Activated naive CD8-positive, alpha-beta T cell treated with anti-CD3 and anti-CD28 coated beads, Interleukin-2, amount 10 ng/mL, durations not matched to agents 7 days and 5 days (primary cell): Measurements from ENCODE around the gene RAPGEF5. TPM values are rescaled to one million over a fixed set of nuclear protein-coding genes. Genes with fewer than 3 reads are reported as not detected.

Source experiments
- ATAC-seq: fragments of 150-1000 bp; cut with Tn5 transposase; one replicate; pipeline ENCODE4 v1.10.0; 2021; ENCODE audit warnings: low read depth, moderate library complexity
- POLR2A ChIA-PET: fragments of 350-600 bp; sonication (Branson Sonifier 250); formaldehyde crosslinking; loops from one replicate; lab custom pipeline; 2021; ENCODE audit warnings: antibody characterized with exemption; lab: Charles Lee
- DNase-seq: peaks from one replicate; pipeline ENCODE4 v3.0.0; 2021
- H3K27ac Mint-ChIP-seq: one replicate; pipeline ENCODE4 v1.8.0; 2022; ENCODE audit warnings: mild to moderate bottlenecking, mixed read lengths
- H3K27me3 Mint-ChIP-seq: one replicate; pipeline ENCODE4 v1.8.0; 2022; ENCODE audit warnings: mild to moderate bottlenecking, moderate library complexity, mixed read lengths
- H3K36me3 Mint-ChIP-seq: one replicate; pipeline ENCODE4 v1.8.0; 2021; ENCODE audit warnings: mild to moderate bottlenecking, mixed read lengths
- H3K4me1 Mint-ChIP-seq: one replicate; pipeline ENCODE4 v1.8.0; 2021; ENCODE audit warnings: mixed read lengths
- H3K4me3 Mint-ChIP-seq: one replicate; pipeline ENCODE4 v1.8.0; 2022; ENCODE audit warnings: mild to moderate bottlenecking, moderate library complexity, mixed read lengths
- H3K9me3 Mint-ChIP-seq: one replicate; pipeline ENCODE4 v1.8.0; 2021; ENCODE audit warnings: mixed read lengths
- total RNA-seq, 2 experiments: library from RNA; stranded (reverse); gene quantifications; one replicate each; pipeline ENCODE4 v1.2.3, GENCODE V29; 2021

Gene RAPGEF5
- total RNA-seq, 2 experiments from 2014 or later, result 0.34 to 0.72 TPM

DNA sequence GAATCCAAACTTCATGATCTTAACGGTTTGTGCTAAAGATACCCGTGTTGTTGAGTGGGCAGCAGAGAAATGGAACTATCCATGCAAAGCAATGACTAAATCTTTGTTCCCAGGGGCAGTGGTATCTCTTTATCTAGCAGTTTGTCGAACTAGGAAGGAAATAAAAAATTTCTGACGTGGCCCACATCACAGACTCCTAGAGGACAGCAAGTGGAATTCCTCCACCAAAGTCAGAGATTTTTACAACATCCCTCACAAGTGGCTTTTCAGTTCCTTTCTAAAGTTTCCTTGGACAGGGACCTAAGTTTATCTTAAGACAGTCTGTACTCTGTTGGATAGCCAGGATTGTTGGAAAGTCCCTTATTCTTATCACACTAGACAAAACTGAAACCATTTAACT lies 136.0 kb downstream of the RAPGEF5 start:
- DNase-seq, result no peak
- no peaks in the 10 kb centered on the region for H3K36me3 Mint-ChIP-seq
- POLR2A ChIA-PET, result no interaction called here
- H3K9me3 Mint-ChIP-seq, result no peaks in the 10 kb centered on the region
- H3K27me3 Mint-ChIP-seq, result peaks cover 12% of the 10 kb centered on the region
- ATAC-seq, result no peak
- H3K4me1 Mint-ChIP-seq, result no peaks in the 10 kb centered on the region
- H3K27ac Mint-ChIP-seq, result no peak overlapping the region
- H3K4me3 Mint-ChIP-seq, result no peak overlapping the region

DNA sequence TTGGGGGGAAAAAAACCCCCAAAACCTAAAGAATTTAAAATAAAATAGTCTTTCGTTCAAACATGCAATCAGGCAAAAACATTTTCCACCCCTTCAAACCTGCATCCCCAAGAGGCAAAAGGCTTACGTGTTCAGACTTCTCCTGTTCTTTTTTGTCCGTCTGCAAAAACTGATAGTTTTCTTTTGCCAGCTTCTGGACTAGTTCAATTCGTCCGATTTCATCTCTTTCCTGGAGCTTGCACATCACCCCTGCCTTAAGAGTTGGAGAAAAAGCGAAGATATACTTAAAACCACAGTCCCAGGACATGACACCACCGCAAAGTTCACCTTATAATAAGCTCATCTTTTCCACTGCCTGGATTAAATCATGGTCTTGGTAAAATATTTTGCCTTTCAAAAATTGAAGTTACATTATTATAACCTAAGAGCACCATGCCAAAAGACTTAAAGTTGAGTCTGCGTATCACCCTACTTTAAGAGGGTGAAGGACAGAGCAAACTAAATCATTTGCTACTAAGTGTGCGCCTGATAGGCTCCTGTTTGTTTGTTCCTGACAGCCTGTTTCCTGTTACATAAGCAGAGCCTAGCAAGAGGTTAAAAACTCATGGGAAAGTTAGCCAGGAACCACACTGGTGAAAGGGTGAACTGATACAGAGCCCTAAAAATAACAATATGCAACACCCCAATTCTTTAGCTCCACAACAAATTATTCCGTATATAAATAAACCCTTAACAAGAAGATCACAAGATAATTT lies 137.0 kb downstream of the RAPGEF5 start:
- H3K4me3 Mint-ChIP-seq, result no peak overlapping the region
- no peaks in the 10 kb centered on the region for H3K9me3 Mint-ChIP-seq
- POLR2A ChIA-PET, result no interaction called here
- peaks cover 16% of the 10 kb centered on the region for H3K27me3 Mint-ChIP-seq
- DNase-seq, result no peak
- no peak for ATAC-seq
- H3K4me1 Mint-ChIP-seq, result no peaks in the 10 kb centered on the region
- H3K36me3 Mint-ChIP-seq, result no peaks in the 10 kb centered on the region
- H3K27ac Mint-ChIP-seq, result no peak overlapping the region

- H3K27me3 Mint-ChIP-seq, result peaks cover 22% of the 10 kb centered on the region
- H3K36me3 Mint-ChIP-seq, result no peaks in the 10 kb centered on the region
- DNase-seq (no peak), ATAC-seq (no peak)
- H3K27ac Mint-ChIP-seq, result no peak overlapping the region
- no peak overlapping the region for H3K4me3 Mint-ChIP-seq
- POLR2A ChIA-PET, result no interaction called here
- H3K4me1 Mint-ChIP-seq, result no peaks in the 10 kb centered on the region
- no peaks in the 10 kb centered on the region for H3K9me3 Mint-ChIP-seq
These were observed 137.9 kb downstream of the RAPGEF5 start for GRCh38 chr7:22219036-22219435.

DNA sequence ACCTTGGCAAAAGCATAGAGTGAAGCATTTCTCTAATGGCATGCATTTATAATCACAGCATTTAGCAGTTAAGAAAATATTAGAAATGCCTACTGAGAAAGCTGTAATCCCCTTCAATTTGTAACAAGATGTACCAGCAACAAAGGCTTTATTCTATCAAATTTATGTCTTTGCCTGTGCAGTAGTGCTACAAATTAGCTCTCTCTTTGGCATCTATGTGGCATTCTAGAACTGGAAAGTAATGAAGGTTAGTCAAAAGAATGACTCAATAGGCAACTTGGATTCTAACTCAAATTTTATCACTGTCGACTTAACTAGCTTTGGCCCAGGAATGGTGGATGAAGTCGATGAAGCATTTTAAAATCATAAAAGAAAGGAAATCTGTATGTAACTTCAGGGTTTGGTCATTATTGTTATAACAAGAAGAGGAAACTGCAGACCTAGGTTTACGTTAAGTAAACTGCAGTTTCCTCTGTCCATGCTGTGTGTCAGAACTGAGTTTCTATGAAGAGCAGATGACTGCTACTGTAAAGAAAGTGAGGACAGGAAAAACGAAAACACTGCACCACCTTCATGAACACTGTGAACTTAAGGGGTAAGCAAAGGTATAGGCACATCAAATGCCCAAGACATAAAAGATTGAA lies 140.0 kb downstream of the RAPGEF5 start:
- no peaks in the 10 kb centered on the region for H3K9me3 Mint-ChIP-seq
- no peak overlapping the region for H3K27ac Mint-ChIP-seq
- DNase-seq, result no peak
- no peaks in the 10 kb centered on the region for H3K36me3 Mint-ChIP-seq
- peaks cover 36% of the 10 kb centered on the region for H3K27me3 Mint-ChIP-seq
- POLR2A ChIA-PET, result no interaction called here
- H3K4me1 Mint-ChIP-seq, result no peaks in the 10 kb centered on the region
- no peak overlapping the region for H3K4me3 Mint-ChIP-seq
- no peak for ATAC-seq

GRCh38 chr7:22216309-22216708 lies 140.6 kb downstream of the RAPGEF5 start:
- Mint-ChIP-seq H3K27me3 (peaks cover 40% of the 10 kb centered on the region), H3K27ac (no peak overlapping the region), H3K4me3 (no peak overlapping the region), H3K4me1 (no peaks in the 10 kb centered on the region), H3K9me3 (no peaks in the 10 kb centered on the region), H3K36me3 (no peaks in the 10 kb centered on the region)
- DNase-seq (no peak), ATAC-seq (no peak)
- POLR2A ChIA-PET, result no interaction called here

- H3K27me3 Mint-ChIP-seq, result peaks cover 47% of the 10 kb centered on the region
- H3K36me3 Mint-ChIP-seq, result no peaks in the 10 kb centered on the region
- no peaks in the 10 kb centered on the region for H3K4me1 Mint-ChIP-seq
- POLR2A ChIA-PET, result no interaction called here
- H3K4me3 Mint-ChIP-seq, result no peak overlapping the region
- H3K9me3 Mint-ChIP-seq, result no peaks in the 10 kb centered on the region
- DNase-seq, result no peak
- no peak overlapping the region for H3K27ac Mint-ChIP-seq
- ATAC-seq, result no peak
These were observed 143.0 kb downstream of the RAPGEF5 start for GRCh38 chr7:22214000-22214399.

- H3K4me3 Mint-ChIP-seq, result no peak overlapping the region
- H3K27me3 Mint-ChIP-seq, result peaks cover 54% of the 10 kb centered on the region
- no peak overlapping the region for H3K27ac Mint-ChIP-seq
- DNase-seq, result no peak
- H3K36me3 Mint-ChIP-seq, result no peaks in the 10 kb centered on the region
- ATAC-seq, result no peak
- POLR2A ChIA-PET, result no interaction called here
- no peaks in the 10 kb centered on the region for H3K9me3 Mint-ChIP-seq
- no peaks in the 10 kb centered on the region for H3K4me1 Mint-ChIP-seq
These were observed 143.9 kb downstream of the RAPGEF5 start for GRCh38 chr7:22213081-22213480.

DNA sequence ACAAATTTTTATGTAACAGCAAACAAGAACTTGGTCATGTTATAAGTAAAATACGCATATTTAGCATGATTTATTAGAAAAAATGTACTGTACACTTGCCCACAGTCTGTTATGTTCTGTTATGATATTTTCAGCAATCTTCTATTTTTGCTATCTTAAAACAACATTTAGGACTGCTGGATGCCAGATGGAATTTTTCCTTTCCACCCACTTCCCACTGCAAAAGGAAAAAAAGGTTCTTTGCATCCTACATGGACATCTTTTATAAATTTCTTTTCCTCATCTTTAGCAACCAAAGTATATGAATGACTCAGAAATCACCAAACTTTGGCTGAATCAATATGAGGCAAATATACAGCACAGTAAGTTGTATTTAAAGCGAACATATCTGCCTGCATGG lies 146.0 kb downstream of the RAPGEF5 start:
- Mint-ChIP-seq H3K4me1 (no peaks in the 10 kb centered on the region), H3K27me3 (peaks cover 51% of the 10 kb centered on the region), H3K36me3 (no peaks in the 10 kb centered on the region), H3K9me3 (no peaks in the 10 kb centered on the region), H3K27ac (no peak overlapping the region), H3K4me3 (no peak overlapping the region)
- no peak for DNase-seq
- ATAC-seq, result no peak
- POLR2A ChIA-PET, result no interaction called here

GRCh38 chr7:22210355-22210754 lies 146.6 kb downstream of the RAPGEF5 start:
- no peak overlapping the region for H3K4me3 Mint-ChIP-seq
- POLR2A ChIA-PET, result no interaction called here
- no peaks in the 10 kb centered on the region for H3K4me1 Mint-ChIP-seq
- peaks cover 52% of the 10 kb centered on the region for H3K27me3 Mint-ChIP-seq
- H3K9me3 Mint-ChIP-seq, result no peaks in the 10 kb centered on the region
- ATAC-seq, result no peak
- no peak for DNase-seq
- H3K36me3 Mint-ChIP-seq, result no peaks in the 10 kb centered on the region
- H3K27ac Mint-ChIP-seq, result no peak overlapping the region

GRCh38 chr7:22208799-22209198 lies 148.2 kb downstream of the RAPGEF5 start:
- no peak for ATAC-seq
- Mint-ChIP-seq H3K27ac (no peak overlapping the region), H3K4me1 (no peaks in the 10 kb centered on the region), H3K36me3 (no peaks in the 10 kb centered on the region), H3K9me3 (no peaks in the 10 kb centered on the region), H3K4me3 (no peak overlapping the region), H3K27me3 (peaks cover 42% of the 10 kb centered on the region)
- no peak for DNase-seq
- POLR2A ChIA-PET, result no interaction called here

- Mint-ChIP-seq H3K27me3 (peaks cover 36% of the 10 kb centered on the region), H3K9me3 (no peaks in the 10 kb centered on the region), H3K27ac (no peak overlapping the region), H3K4me3 (no peak overlapping the region), H3K36me3 (no peaks in the 10 kb centered on the region), H3K4me1 (no peaks in the 10 kb centered on the region)
- ATAC-seq, result no peak
- DNase-seq, result no peak
- POLR2A ChIA-PET, result no interaction called here
These were observed 149.2 kb downstream of the RAPGEF5 start for GRCh38 chr7:22207724-22208225.

DNA sequence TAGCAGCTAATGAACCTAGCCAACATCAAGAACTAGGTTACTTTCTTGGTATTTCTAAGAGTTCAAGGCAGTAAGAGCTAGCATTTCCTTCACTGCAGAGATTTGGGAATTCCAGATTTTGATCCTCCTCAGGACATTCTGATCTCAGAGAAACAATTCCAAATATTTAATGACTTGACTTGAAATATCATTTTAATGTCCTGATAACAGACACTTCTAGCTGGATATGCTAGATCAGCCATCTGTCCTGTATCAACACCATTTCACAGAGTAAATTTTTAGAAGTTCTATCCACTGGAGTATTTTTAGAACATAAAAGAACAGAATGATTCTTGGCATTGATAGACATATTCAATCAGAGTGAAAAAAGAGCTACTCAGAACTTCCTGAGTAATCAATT lies 151.3 kb downstream of the RAPGEF5 start:
- POLR2A ChIA-PET, result no interaction called here
- Mint-ChIP-seq H3K27me3 (peaks cover 23% of the 10 kb centered on the region), H3K4me1 (no peaks in the 10 kb centered on the region), H3K4me3 (no peak overlapping the region), H3K9me3 (no peaks in the 10 kb centered on the region), H3K36me3 (no peaks in the 10 kb centered on the region), H3K27ac (no peak overlapping the region)
- DNase-seq, result no peak
- ATAC-seq, result no peak

DNA sequence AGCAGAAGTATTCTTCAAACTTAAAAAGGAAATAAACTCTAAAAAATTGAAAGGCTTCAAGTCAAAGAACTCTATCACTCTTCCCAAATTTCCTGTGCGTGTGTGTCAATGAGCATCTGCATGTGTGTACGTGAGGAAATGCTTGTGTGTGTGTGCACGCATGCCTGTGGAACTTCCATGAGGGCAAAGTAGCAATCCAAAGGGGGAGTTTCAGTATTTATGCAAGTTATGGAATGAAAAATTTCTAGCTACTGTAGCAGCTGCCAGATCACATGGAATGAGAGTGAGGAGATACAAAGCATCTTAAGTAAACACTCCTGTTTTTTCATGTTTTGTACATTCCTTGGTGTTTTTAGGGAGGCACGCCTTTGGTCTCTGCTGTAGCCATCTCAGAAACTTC lies 152.6 kb downstream of the RAPGEF5 start:
- POLR2A ChIA-PET, result no interaction called here
- ATAC-seq (no peak), DNase-seq (no peak)
- peaks cover 16% of the 10 kb centered on the region for H3K27me3 Mint-ChIP-seq
- no peaks in the 10 kb centered on the region for H3K4me1 Mint-ChIP-seq
- no peak overlapping the region for H3K27ac Mint-ChIP-seq
- no peak overlapping the region for H3K4me3 Mint-ChIP-seq
- no peaks in the 10 kb centered on the region for H3K9me3 Mint-ChIP-seq
- H3K36me3 Mint-ChIP-seq, result no peaks in the 10 kb centered on the region

- no peak for DNase-seq
These were observed 154.8 kb downstream of the RAPGEF5 start for GRCh38 chr7:22202141-22202540.

More at GRCh38 chr7:22202141-22202540, 154.8 kb downstream of the RAPGEF5 start:
- H3K4me1 Mint-ChIP-seq, result no peaks in the 10 kb centered on the region
- peaks cover 11% of the 10 kb centered on the region for H3K27me3 Mint-ChIP-seq
- POLR2A ChIA-PET, result no interaction called here
- no peak for ATAC-seq
- H3K36me3 Mint-ChIP-seq, result no peaks in the 10 kb centered on the region
- H3K9me3 Mint-ChIP-seq, result no peaks in the 10 kb centered on the region
- H3K27ac Mint-ChIP-seq, result no peak overlapping the region
- H3K4me3 Mint-ChIP-seq, result no peak overlapping the region
